GM12873 (cell line): ENCODE results near the gene GMDS.

ENCODE experiments used
- CTCF ChIP-seq: IDR thresholded peaks from 2 replicates; pipeline ENCODE4 v1.5.1; 2012; ENCODE audit warnings: low read depth, mild to moderate bottlenecking, moderate library complexity, low read length, control low read depth; ENCODE audit not compliant: insufficient read depth; ENCODE audit errors: missing control alignments

Gene GMDS

GRCh38 chr6:1971612-1972011 is 273.8 kb downstream of the GMDS start:
- no peak for TF ChIP-seq CTCF

- no peak for TF ChIP-seq CTCF
Observed at GRCh38 chr6:1970151-1970561, 275.2 kb downstream of the GMDS start.

- no peak for TF ChIP-seq CTCF
Observed at GRCh38 chr6:1966713-1967112, 278.7 kb downstream of the GMDS start.

DNA sequence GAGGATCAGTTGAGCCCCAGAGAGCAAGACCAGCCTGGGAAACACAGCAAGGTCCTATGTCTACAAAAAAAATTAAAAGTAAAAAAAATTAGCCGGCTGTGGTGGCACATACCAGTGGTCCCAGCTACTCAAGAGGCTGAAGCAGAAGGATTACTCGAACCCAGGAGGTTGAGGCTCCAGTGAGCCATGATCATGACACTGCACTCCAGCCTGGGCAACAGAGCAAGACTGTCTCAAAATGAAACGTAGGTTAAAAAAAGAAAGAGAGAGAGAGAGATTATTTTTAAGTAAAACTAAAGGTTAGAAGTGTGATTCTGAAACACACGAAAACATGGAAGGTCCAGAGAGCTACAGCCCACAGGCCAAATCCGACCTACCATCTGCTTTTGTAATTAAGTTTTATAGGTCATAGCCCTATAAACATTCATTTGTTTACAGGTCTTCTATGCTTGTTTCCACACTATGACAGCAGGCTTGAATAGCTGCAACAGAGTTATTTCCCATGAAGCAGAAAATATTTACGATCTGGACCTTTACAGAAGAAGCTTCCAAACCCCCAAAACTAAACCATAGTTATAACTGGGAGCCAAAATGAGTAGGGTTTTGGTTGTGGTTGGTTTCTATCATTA is 279.7 kb downstream of the GMDS start:
- TF ChIP-seq CTCF, result no peak

GRCh38 chr6:1963596-1963995 is 281.8 kb downstream of the GMDS start:
- no peak for TF ChIP-seq CTCF

DNA sequence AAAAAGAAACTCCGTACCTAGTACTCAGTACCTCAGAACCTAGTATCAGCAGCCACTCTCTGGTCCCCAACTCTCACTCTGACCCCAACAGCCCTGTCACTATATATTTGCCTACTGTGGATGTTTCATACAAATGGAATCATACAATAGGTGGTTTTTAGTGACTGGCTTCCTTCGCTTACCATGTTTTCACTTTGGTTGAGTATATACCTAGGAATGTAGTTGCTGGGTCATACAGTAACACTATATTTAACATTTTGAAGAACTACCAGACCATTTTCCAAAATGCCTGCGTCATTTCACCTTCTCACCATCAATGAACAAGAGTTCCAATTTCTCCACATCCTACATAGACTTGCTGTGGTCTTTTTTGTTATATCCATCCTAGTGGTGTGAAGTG is 283.2 kb downstream of the GMDS start:
- TF ChIP-seq CTCF, result no peak

DNA sequence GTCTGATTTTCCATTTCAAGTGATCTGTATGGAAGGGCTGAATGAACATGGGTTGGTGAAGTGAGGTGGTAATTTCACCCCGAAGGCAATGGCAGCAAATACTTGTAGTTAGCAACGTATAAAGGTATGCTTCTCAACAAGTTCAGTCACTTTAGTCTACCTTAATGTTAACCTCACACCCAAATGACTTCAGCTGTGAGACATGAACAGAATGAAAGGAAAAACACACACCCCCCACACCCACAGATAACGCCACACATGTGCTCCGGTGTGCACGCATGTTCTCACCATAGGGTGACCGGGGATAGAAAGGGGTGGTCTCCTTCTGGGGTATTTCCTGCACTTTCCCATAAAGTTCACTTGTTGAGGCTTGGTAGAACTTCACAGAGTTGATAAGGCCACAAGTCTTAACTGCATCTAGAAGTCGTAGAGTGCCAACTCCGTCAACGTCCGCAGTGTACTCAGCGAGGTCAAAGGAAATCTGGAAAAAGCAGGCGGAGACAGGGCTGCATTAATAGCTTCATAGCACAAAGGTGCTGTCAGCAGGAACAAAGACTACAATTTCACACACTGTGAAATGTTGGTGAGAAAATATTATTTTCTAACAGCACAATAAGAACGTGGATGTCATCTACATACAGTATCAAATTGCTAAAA is 284.8 kb downstream of the GMDS start:
- TF ChIP-seq CTCF, result no peak
